Right atrium auricular region (tissue), 2 donors: ENCODE results near the gene ALOX5AP. TPM values are rescaled to one million over a fixed set of nuclear protein-coding genes. Genes with fewer than 3 reads are reported as not detected.

Experiments used
- DNase-seq: peaks from one replicate; pipeline ENCODE4 v3.0.0-alpha.2; 2019; ENCODE audit warnings: low spot score
- H3K27ac ChIP-seq, 2 donors: fragments of 200-600 bp; sonication (generic); 1 replicate in 1 of 2; 2 replicates in 1 of 2; pipeline ENCODE4 v1.5.1; 2016 to 2019
- H3K27me3 ChIP-seq, 2 donors: fragments of 200-600 bp; sonication (generic); one replicate each; pipeline versions ENCODE4 v1.5.1 to v1.6.0; 2017 to 2019
- H3K36me3 ChIP-seq: fragments of 200-600 bp; sonication (generic); one replicate; pipeline ENCODE4 v1.5.1; 2016
- H3K4me1 ChIP-seq, 2 donors: fragments of 200-600 bp; sonication (generic); one replicate each; pipeline versions ENCODE4 v1.5.1 to v1.6.0; 2017 to 2019
- H3K4me3 ChIP-seq, 2 donors: fragments of 200-600 bp; sonication (generic); 1 replicate in 1 of 2; 2 replicates in 1 of 2; pipeline ENCODE4 v1.5.1; 2017 to 2019; ENCODE audit warnings: mild to moderate bottlenecking in 1 of 2, moderate library complexity in 1 of 2
- H3K9me3 ChIP-seq, 2 donors: fragments of 200-600 bp; sonication (generic); one replicate each; pipeline ENCODE4 v1.5.1; 2019
- CTCF ChIP-seq, 2 donors: fragments of 200-600 bp; sonication (generic); IDR thresholded peaks; one replicate each; pipeline ENCODE4 v1.5.1; 2019; ENCODE audit warnings: antibody characterized with exemption in 2 of 2
- total RNA-seq, 2 donors: library from RNA; depleted of rRNA; stranded (reverse); fragments of >200 nt; gene quantifications; one replicate each; pipeline ENCODE4 v1.1.0, GENCODE V29; 2016

ALOX5AP gene
- total RNA-seq, 2 donors from 2014 or later = 7.4 to 41.4 TPM

- Histone ChIP-seq H3K27me3 (no peaks in the 10 kb centered on the region), H3K4me3 (no peak overlapping the region), H3K27ac (no peak overlapping the region), H3K36me3 (no peaks in the 10 kb centered on the region), H3K9me3 (no peaks in the 10 kb centered on the region), H3K4me1 (no peaks in the 10 kb centered on the region)
- no peak for DNase-seq
- TF ChIP-seq CTCF (IDR thresholded peaks at IDR 0.05) = no peak
These were observed 43.7 kb downstream of the ALOX5AP start for GRCh38 chr13:30779016-30779415.

- no peaks in the 10 kb centered on the region for H3K36me3 ChIP-seq
- TF ChIP-seq CTCF (IDR thresholded peaks at IDR 0.05) = no peak
- H3K4me3 ChIP-seq = no peak overlapping the region
- no peaks in the 10 kb centered on the region for H3K4me1 ChIP-seq
- DNase-seq = no peak
- H3K27me3 ChIP-seq = no peaks in the 10 kb centered on the region
- no peaks in the 10 kb centered on the region for H3K9me3 ChIP-seq
- H3K27ac ChIP-seq = no peak overlapping the region
These were observed 44.3 kb downstream of the ALOX5AP start for GRCh38 chr13:30779608-30780007.

GRCh38 chr13:30780338-30780981 is 45.1 kb downstream of the ALOX5AP start:
- TF ChIP-seq CTCF (IDR thresholded peaks at IDR 0.05) = no peak
- Histone ChIP-seq H3K36me3 (no peaks in the 10 kb centered on the region), H3K9me3 (no peaks in the 10 kb centered on the region), H3K27ac (no peak overlapping the region), H3K27me3 (no peaks in the 10 kb centered on the region), H3K4me3 (no peak overlapping the region), H3K4me1 (no peaks in the 10 kb centered on the region)
- no peak for DNase-seq

GRCh38 chr13:30785191-30785850 is 50.0 kb downstream of the ALOX5AP start:
- H3K4me1 ChIP-seq = no peaks in the 10 kb centered on the region
- DNase-seq = no peak
- no peak overlapping the region for H3K27ac ChIP-seq
- H3K4me3 ChIP-seq = no peak overlapping the region
- H3K9me3 ChIP-seq = no peaks in the 10 kb centered on the region
- no peaks in the 10 kb centered on the region for H3K27me3 ChIP-seq
- TF ChIP-seq CTCF (IDR thresholded peaks at IDR 0.05) = no peak
- no peaks in the 10 kb centered on the region for H3K36me3 ChIP-seq

GRCh38 chr13:30786648-30787047 is 51.3 kb downstream of the ALOX5AP start:
- no peak for TF ChIP-seq CTCF (IDR thresholded peaks at IDR 0.05)
- H3K4me1 ChIP-seq = no peaks in the 10 kb centered on the region
- H3K36me3 ChIP-seq = no peaks in the 10 kb centered on the region
- H3K9me3 ChIP-seq = no peaks in the 10 kb centered on the region
- H3K4me3 ChIP-seq = no peak overlapping the region
- no peak for DNase-seq
- H3K27ac ChIP-seq = no peak overlapping the region
- no peaks in the 10 kb centered on the region for H3K27me3 ChIP-seq
